Measurements from ENCODE around the gene BDKRB1. TPM values are rescaled to one million over a fixed set of nuclear protein-coding genes. Genes with fewer than 3 reads are reported as not detected.

BDKRB1 gene
- total and polyA plus RNA-seq, 9 of the 15 experiments (the other 6 are each of a cell fraction or from before 2014, with no cell fraction given), result 0.06 to 0.23 (median 0.09) TPM; not detected in 1

GRCh38 chr14:96309896-96310330 is 53.9 kb downstream of the BDKRB1 start:
- Histone ChIP-seq H3K4me3 (no peak overlapping the region), H4K20me1 (replicated peaks; ENCODE audit: control insufficient read depth, insufficient read depth, low read length) (no peaks in the 10 kb centered on the region), H3K9me1 (ENCODE audit: control insufficient read depth, insufficient read depth, low read length) (no peaks in the 10 kb centered on the region), H3K4me1 (replicated peaks in 1 of 2; ENCODE audit: control insufficient read depth in 2 of 2, insufficient read depth in 2 of 2, low read length in 2 of 2) (no peaks in the 10 kb centered on the region), H3K4me2 (ENCODE audit: insufficient read depth, low read length) (no peak overlapping the region), H2AFZ (ENCODE audit: low read depth, low read length) (no peak overlapping the region), H3K36me3 (ENCODE audit: control insufficient read depth, insufficient read depth, low read length) (peaks cover 35% of the 10 kb centered on the region; the same call in 2 of the 3 replicates), H3K79me2 (ENCODE audit: control insufficient read depth, insufficient read depth, low read length) (no peaks in the 10 kb centered on the region), H3K27ac (ENCODE audit: extremely low read depth, low read depth, low read length) (no peak overlapping the region), H3K9ac (ENCODE audit: insufficient read depth in 1 of 2, low read depth in 2 of 2, low read length in 2 of 2) (no peak overlapping the region), H3K27me3 (ENCODE audit: control insufficient read depth in 2 of 2, insufficient read depth in 2 of 2, low read length in 2 of 2) (no peaks in the 10 kb centered on the region), H3K9me3 (replicated peaks; ENCODE audit: control insufficient read depth, insufficient read depth, low read depth, low read length) (no peaks in the 10 kb centered on the region)
- CTCF ChIA-PET (ENCODE audit: low intra/inter-chr PET ratio), result interaction anchor here (1.6 kb wide), 1 partner anchor 114 kb away, joined by 4 read pairs; no protein-coding TSS in a partner anchor
- POLR2A ChIA-PET, result no interaction called here
- FAIRE-seq, result no peak
- intact Hi-C loops (cut with micrococcal nuclease), result no loop called here
- peak in 1 of 4 experiments; percentile 2 for DNase-seq (ENCODE audit: extremely low read depth in 1 of 4, low spot score in 3 of 4)
- no TSS peak for BruUV-seq (replicated peaks)
- no peak for ATAC-seq
- in situ Hi-C loops (cut with MboI), result no loop called here
- 82% methylated on average over 5 of the region's 5 CpGs for WGBS (ENCODE audit: insufficient coverage, low coverage, missing lambda C conversion rate)
- TF ChIP-seq MCM3 (IDR thresholded peaks at IDR 0.05) (no peak), RNF219 (CRISPR knock-in tag; IDR thresholded peaks at IDR 0.05) (no peak), GMEB1 (CRISPR knock-in tag; IDR thresholded peaks at IDR 0.05) (no peak), SUPT5H (IDR thresholded peaks at IDR 0.05) (no peak), PURB (CRISPR knock-in tag; IDR thresholded peaks at IDR 0.05; ENCODE audit: low read depth) (no peak), PHF20 (IDR thresholded peaks at IDR 0.05; ENCODE audit: partially characterized antibody) (no peak), ATF3 (IDR thresholded peaks at IDR 0.05) (no peak), ATF3 (CRISPR knock-in tag; conservative IDR thresholded peaks at IDR 0.05) (no peak), RFX1 (IDR thresholded peaks at IDR 0.05) (no peak), ZNF695 (CRISPR knock-in tag; IDR thresholded peaks at IDR 0.05) (no peak), FOS (IDR thresholded peaks at IDR 0.05; ENCODE audit: extremely low read depth, insufficient read length) (no peak), ZKSCAN3 (CRISPR knock-in tag; IDR thresholded peaks at IDR 0.05) (no peak), MEIS2 (IDR thresholded peaks at IDR 0.05; ENCODE audit: partially characterized antibody) (no peak), HMG20A (CRISPR knock-in tag; conservative IDR thresholded peaks at IDR 0.05) (no peak), RAD21 (CRISPR knock-in tag; conservative IDR thresholded peaks at IDR 0.05 in 1 of 2, IDR thresholded peaks at IDR 0.05 in 1 of 2) (peak in 1 of 2 experiments; percentile 28; a peak in 2 of 4 replicates), CTCF (IDR thresholded peaks at IDR 0.05 in 2 of 3, conservative IDR thresholded peaks at IDR 0.05 in 1 of 3; ENCODE audit: insufficient read depth in 2 of 3, low read depth in 1 of 3, low read length in 3 of 3) (peak in 1 of 3 experiments; percentile 22; a peak in 1 of 6 replicates), HES1 (IDR thresholded peaks at IDR 0.05; ENCODE audit: low read depth) (no peak)
